A549 (cell line): Measurements from ENCODE around the gene NUP50. TPM values are rescaled to one million over a fixed set of nuclear protein-coding genes. Genes with fewer than 3 reads are reported as not detected.

Experiments
- ATAC-seq, 2 experiments: fragments of 200-7000 bp in 1 of 2; fragments of >200 bp in 1 of 2; cut with Nextera tagmentation in 1 of 2; cut with Tn5 transposase in 1 of 2; 3 replicates each; pipeline versions ENCODE4 v1.8.0 to v1.9.1; 2018 to 2020; ENCODE audit warnings: mild to moderate bottlenecking in 1 of 2, moderate library complexity in 1 of 2
- CTCF ChIA-PET: fragments of 300-600 bp; sonication (Branson Sonifier 250); formaldehyde crosslinking; extraction: SDS; loops from one replicate; lab custom pipeline; 2021; ENCODE audit warnings: antibody characterized with exemption, inconsistent platforms; lab: Yijun Ruan, JAX
- POLR2A ChIA-PET: fragments of 350-600 bp; formaldehyde crosslinking; extraction: SDS; loops from one replicate; lab custom pipeline; 2021; ENCODE audit warnings: antibody characterized with exemption, inconsistent platforms; lab: Yijun Ruan, JAX
- DNase-seq, 2 experiments: peaks; one replicate each; pipeline versions ENCODE4 v3.0.0 to v3.0.0-alpha.2; 2011 to 2016; ENCODE audit warnings: low read depth in 1 of 2, low spot score in 1 of 2
- FAIRE-seq: peaks from 2 replicates; lab custom pipeline; 2011; peaks lifted over from hg19 to GRCh38; lab: Jason Lieb, UNC
- H3K27ac ChIP-seq, 2 experiments: fragments of >200 bp; sonication (Bioruptor Twin); formaldehyde crosslinking; 3 replicates each; pipeline ENCODE4 v1.5.1; 2016 to 2017
- H3K4me1 ChIP-seq: fragments of >200 bp; sonication (Bioruptor Twin); formaldehyde crosslinking; 3 replicates; pipeline ENCODE4 v1.6.1; 2016
- H3K4me2 ChIP-seq: fragments of >200 bp; sonication (Bioruptor Twin); formaldehyde crosslinking; 3 replicates; pipeline ENCODE4 v1.6.1; 2016
- H3K4me3 ChIP-seq: fragments of >200 bp; sonication (Bioruptor Twin); formaldehyde crosslinking; 3 replicates; pipeline ENCODE4 v1.5.1; 2016
- H3K9me3 ChIP-seq: fragments of >200 bp; sonication (Bioruptor Twin); formaldehyde crosslinking; 3 replicates; pipeline ENCODE4 v1.6.1; 2016
- BHLHE40 ChIP-seq: IDR thresholded peaks from 2 replicates; pipeline ENCODE4 v1.6.1; 2012; ENCODE audit warnings: low read depth, low read length, inconsistent platforms
- CBX8 ChIP-seq: fragments of 200-600 bp; sonication (generic); IDR thresholded peaks from 2 replicates; pipeline ENCODE4 v1.6.1; 2016
- CEBPB ChIP-seq, 2 experiments: fragments of >200 bp in 1 of 2; sonication (Bioruptor Twin) in 1 of 2; formaldehyde crosslinking in 1 of 2; IDR thresholded peaks; 2 replicates each; pipeline ENCODE4 v1.6.1; 2012 to 2016
- EP300 ChIP-seq, 2 experiments: fragments of >200 bp; sonication (Bioruptor Twin); formaldehyde crosslinking; IDR thresholded peaks; 2 replicates in 1 of 2; 3 replicates in 1 of 2; pipeline ENCODE4 v1.6.1; 2016 to 2017
- HES2 ChIP-seq: fragments of >200 bp; sonication (Bioruptor Twin); formaldehyde crosslinking; IDR thresholded peaks from 2 replicates; pipeline ENCODE4 v1.6.1; 2016
- HEYL ChIP-seq: fragments of 250-450 bp; sonication (Bioruptor Pico); IDR thresholded peaks from 2 replicates; pipeline ENCODE4 v1.8.0; 2021; ENCODE audit warnings: mild to moderate bottlenecking, moderate library complexity
- HOXB5 ChIP-seq: fragments of 250-450 bp; sonication (Bioruptor Pico); IDR thresholded peaks from 2 replicates; pipeline ENCODE4 v1.5.0; 2020; ENCODE audit warnings: mild to moderate bottlenecking, moderate library complexity
- JUNB ChIP-seq: fragments of >200 bp; sonication (Bioruptor Twin); formaldehyde crosslinking; IDR thresholded peaks from 2 replicates; pipeline ENCODE4 v1.6.1; 2016
- KDM5A ChIP-seq: fragments of 200-600 bp; sonication (generic); IDR thresholded peaks from 2 replicates; pipeline ENCODE4 v1.6.1; 2016; ENCODE audit warnings: antibody characterized with exemption, mild to moderate bottlenecking
- MAZ ChIP-seq: fragments of 150-350 bp; IDR thresholded peaks from 2 replicates; pipeline ENCODE4 v1.6.1; 2014; ENCODE audit warnings: antibody characterized with exemption, low read depth, low read length, borderline replicate concordance
- RAD21 ChIP-seq, 2 experiments: fragments of >200 bp in 1 of 2; sonication (Bioruptor Twin) in 1 of 2; formaldehyde crosslinking in 1 of 2; IDR thresholded peaks in 1 of 2; conservative IDR thresholded peaks in 1 of 2; 2 replicates in 1 of 2; 3 replicates in 1 of 2; pipeline ENCODE4 v1.6.1; 2012 to 2018; ENCODE audit warnings: inconsistent platforms in 1 of 2
- TFCP2L1 ChIP-seq: fragments of 250-450 bp; sonication (Bioruptor Pico); IDR thresholded peaks from 2 replicates; pipeline ENCODE4 v1.5.0; 2021; ENCODE audit warnings: mild to moderate bottlenecking
- ZFP36 ChIP-seq: fragments of 450-650 bp; IDR thresholded peaks from 2 replicates; pipeline ENCODE4 v1.6.1; 2014; ENCODE audit warnings: borderline replicate concordance; ENCODE audit not compliant: partially characterized antibody
- WGBS: methylation state at CpG from one replicate; pipeline ENCODE4 v1.1.6; 2017; ENCODE audit errors: missing lambda C conversion rate; 5-methylcytosine and 5-hydroxymethylcytosine counted together
- polyA plus RNA-seq, 4 experiments: library from polyadenylated mRNA; depleted of rRNA in 3 of 4; stranded (reverse); fragments of >200 nt; fragmentation: RNase III in 1 of 4; extraction: RNeasy Plus Mini Kit Qiagen cat#74134 plus additional on column Dnase treatment in 1 of 4; gene quantifications; 2 replicates in 3 of 4; 3 replicates in 1 of 4; pipeline ENCODE4 v1.2.3, GENCODE V29; 2011 to 2017
- TF ChIP-seq, protein P1 (sequence below): fragments of 150-350 bp; IDR thresholded peaks from 2 replicates; pipeline ENCODE4 v1.6.1; 2014; ENCODE audit warnings: low read depth, mild to moderate bottlenecking, low read length
- TF ChIP-seq, protein P2 (sequence below): fragments of 200-600 bp; sonication (generic); IDR thresholded peaks from 2 replicates; pipeline ENCODE4 v1.6.1; 2016; ENCODE audit warnings: antibody characterized with exemption, mild to moderate bottlenecking, moderate library complexity

The NUP50 gene
- polyA plus RNA-seq, 2 of the 4 experiments (the other 2 are of a cell fraction), result 16.7 to 25.3 TPM

- H3K4me3 ChIP-seq, result no peak overlapping the region
- ChIA-PET POLR2A (no interaction called here), CTCF (interaction anchor here (1.4 kb wide), 1 partner anchor 95 kb away, joined by 4 read pairs; no protein-coding TSS in a partner anchor)
- no peak overlapping the region for H3K27ac ChIP-seq
- TF ChIP-seq EP300 (IDR thresholded peaks at IDR 0.05) (no peak), HES2 (no peak), MAZ (no peak), TFCP2L1 (CRISPR knock-in tag) (no peak), HOXB5 (CRISPR knock-in tag) (no peak), CBX8 (no peak), ZFP36 (no peak), CEBPB (IDR thresholded peaks at IDR 0.05) (no peak), KDM5A (no peak), RAD21 (conservative IDR thresholded peaks at IDR 0.05 in 1 of 2, IDR thresholded peaks at IDR 0.05 in 1 of 2) (no peak), BHLHE40 (no peak)
- TF ChIP-seq, protein P1, sequence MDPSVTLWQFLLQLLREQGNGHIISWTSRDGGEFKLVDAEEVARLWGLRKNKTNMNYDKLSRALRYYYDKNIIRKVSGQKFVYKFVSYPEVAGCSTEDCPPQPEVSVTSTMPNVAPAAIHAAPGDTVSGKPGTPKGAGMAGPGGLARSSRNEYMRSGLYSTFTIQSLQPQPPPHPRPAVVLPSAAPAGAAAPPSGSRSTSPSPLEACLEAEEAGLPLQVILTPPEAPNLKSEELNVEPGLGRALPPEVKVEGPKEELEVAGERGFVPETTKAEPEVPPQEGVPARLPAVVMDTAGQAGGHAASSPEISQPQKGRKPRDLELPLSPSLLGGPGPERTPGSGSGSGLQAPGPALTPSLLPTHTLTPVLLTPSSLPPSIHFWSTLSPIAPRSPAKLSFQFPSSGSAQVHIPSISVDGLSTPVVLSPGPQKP, result no peak
- H3K4me2 ChIP-seq, result no peak overlapping the region
- no peaks in the 10 kb centered on the region for H3K4me1 ChIP-seq
- 88% methylated on average over 7 of the region's 7 CpGs for WGBS
- H3K9me3 ChIP-seq, result no peaks in the 10 kb centered on the region
- ATAC-seq (no peak), DNase-seq (no peak), FAIRE-seq (no peak)
These were observed 9.3 kb downstream of the NUP50 start for GRCh38 chr22:45172881-45173585.

GRCh38 chr22:45179276-45180049 lies 15.7 kb downstream of the NUP50 start:
- Histone ChIP-seq H3K9me3 (no peaks in the 10 kb centered on the region), H3K4me2 (no peak overlapping the region), H3K27ac (no peak overlapping the region), H3K4me1 (no peaks in the 10 kb centered on the region), H3K4me3 (no peak overlapping the region)
- FAIRE-seq (no peak), DNase-seq (no peak)
- TF ChIP-seq, protein P2, sequence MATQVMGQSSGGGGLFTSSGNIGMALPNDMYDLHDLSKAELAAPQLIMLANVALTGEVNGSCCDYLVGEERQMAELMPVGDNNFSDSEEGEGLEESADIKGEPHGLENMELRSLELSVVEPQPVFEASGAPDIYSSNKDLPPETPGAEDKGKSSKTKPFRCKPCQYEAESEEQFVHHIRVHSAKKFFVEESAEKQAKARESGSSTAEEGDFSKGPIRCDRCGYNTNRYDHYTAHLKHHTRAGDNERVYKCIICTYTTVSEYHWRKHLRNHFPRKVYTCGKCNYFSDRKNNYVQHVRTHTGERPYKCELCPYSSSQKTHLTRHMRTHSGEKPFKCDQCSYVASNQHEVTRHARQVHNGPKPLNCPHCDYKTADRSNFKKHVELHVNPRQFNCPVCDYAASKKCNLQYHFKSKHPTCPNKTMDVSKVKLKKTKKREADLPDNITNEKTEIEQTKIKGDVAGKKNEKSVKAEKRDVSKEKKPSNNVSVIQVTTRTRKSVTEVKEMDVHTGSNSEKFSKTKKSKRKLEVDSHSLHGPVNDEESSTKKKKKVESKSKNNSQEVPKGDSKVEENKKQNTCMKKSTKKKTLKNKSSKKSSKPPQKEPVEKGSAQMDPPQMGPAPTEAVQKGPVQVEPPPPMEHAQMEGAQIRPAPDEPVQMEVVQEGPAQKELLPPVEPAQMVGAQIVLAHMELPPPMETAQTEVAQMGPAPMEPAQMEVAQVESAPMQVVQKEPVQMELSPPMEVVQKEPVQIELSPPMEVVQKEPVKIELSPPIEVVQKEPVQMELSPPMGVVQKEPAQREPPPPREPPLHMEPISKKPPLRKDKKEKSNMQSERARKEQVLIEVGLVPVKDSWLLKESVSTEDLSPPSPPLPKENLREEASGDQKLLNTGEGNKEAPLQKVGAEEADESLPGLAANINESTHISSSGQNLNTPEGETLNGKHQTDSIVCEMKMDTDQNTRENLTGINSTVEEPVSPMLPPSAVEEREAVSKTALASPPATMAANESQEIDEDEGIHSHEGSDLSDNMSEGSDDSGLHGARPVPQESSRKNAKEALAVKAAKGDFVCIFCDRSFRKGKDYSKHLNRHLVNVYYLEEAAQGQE, result no peak
- no peak for TF ChIP-seq MAZ
- no peak for TF ChIP-seq HEYL
- TF ChIP-seq, all 56 proteins: peak for 0
- POLR2A ChIA-PET, result no interaction called here
- 93% methylated on average over 8 of the region's 9 CpGs for WGBS
- no peak for ATAC-seq
- CTCF ChIA-PET, result no interaction called here

DNA sequence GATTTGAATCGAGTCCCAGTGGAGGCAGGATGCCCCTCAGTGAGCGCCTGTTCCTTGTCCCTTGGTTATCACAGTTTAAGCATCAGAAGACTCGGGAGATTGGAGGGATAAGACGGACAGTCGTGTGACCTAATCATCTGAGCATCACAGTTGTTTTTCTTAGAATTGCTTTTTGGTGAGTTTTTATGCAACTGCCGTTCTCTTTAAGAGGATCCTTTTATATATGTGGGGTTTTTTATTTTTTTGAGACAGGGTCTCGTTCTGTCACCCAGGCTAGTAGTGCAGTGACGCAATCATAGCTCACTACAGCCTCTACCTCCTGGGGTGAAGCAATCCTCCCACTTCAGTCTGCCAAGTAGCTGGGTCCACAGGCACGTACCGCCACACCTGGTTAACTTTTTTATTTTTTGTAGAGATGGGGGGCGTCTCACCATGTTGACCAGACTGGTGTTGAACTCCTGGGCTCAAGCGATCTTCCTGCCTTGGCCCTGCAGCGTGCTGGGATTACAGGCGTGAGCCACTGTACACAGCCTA lies 16.5 kb downstream of the NUP50 start:
- no peak for DNase-seq
- H3K4me1 ChIP-seq, result no peaks in the 10 kb centered on the region
- TF ChIP-seq CEBPB (IDR thresholded peaks at IDR 0.05) (peak; percentile 12 to 21; a peak in 2 of 4 replicates), JUNB (no peak)
- TF ChIP-seq, all 56 proteins: peak for 1
- WGBS, result 89% methylated on average over 12 of the region's 14 CpGs
- no peak overlapping the region for H3K4me3 ChIP-seq
- POLR2A ChIA-PET, result no interaction called here
- H3K9me3 ChIP-seq, result no peaks in the 10 kb centered on the region
- CTCF ChIA-PET, result interaction anchor here (1.1 kb wide), 1 partner anchor 31 kb away, joined by 3 read pairs; no protein-coding TSS in a partner anchor
- no peak overlapping the region for H3K27ac ChIP-seq
- no peak overlapping the region for H3K4me2 ChIP-seq
- FAIRE-seq (no peak), ATAC-seq (no peak)
